GM19438 (cell line): ENCODE measurements around the gene LARGE1.

Experiments used
- ATAC-seq: cut with Tn5 transposase; IDR thresholded peaks from one replicate; pipeline ENCODE4 v1.9.1; 2021; ENCODE audit warnings: low read depth; ENCODE audit not compliant: unreplicated experiment

The LARGE1 gene

GRCh38 chr22:33625959-33626358 lies 294.3 kb downstream of the LARGE1 start:
- ATAC-seq: no peak

- no peak for ATAC-seq
Observed at GRCh38 chr22:33620085-33620484, 300.2 kb downstream of the LARGE1 start.

- no peak for ATAC-seq
Observed at GRCh38 chr22:33606504-33606903, 313.8 kb downstream of the LARGE1 start.

GRCh38 chr22:33605666-33606065 lies 314.6 kb downstream of the LARGE1 start:
- no peak for ATAC-seq

- no peak for ATAC-seq
Observed at GRCh38 chr22:33605221-33605620, 315.1 kb downstream of the LARGE1 start.

- no peak for ATAC-seq
Observed at GRCh38 chr22:33601062-33601461, 319.2 kb downstream of the LARGE1 start.

GRCh38 chr22:33600595-33600994 lies 319.7 kb downstream of the LARGE1 start:
- ATAC-seq: no peak

- ATAC-seq: no peak
Observed at GRCh38 chr22:33600113-33600512, 320.2 kb downstream of the LARGE1 start.

GRCh38 chr22:33599596-33599995 lies 320.7 kb downstream of the LARGE1 start:
- ATAC-seq: no peak

GRCh38 chr22:33598821-33599220 lies 321.5 kb downstream of the LARGE1 start:
- ATAC-seq: no peak

- no peak for ATAC-seq
Observed at GRCh38 chr22:33597274-33597985, 322.8 kb downstream of the LARGE1 start.

- no peak for ATAC-seq
Observed at GRCh38 chr22:33593818-33594217, 326.5 kb downstream of the LARGE1 start.

- no peak for ATAC-seq
Observed at GRCh38 chr22:33591946-33592345, 328.3 kb downstream of the LARGE1 start.

GRCh38 chr22:33589297-33589696 lies 331.0 kb downstream of the LARGE1 start:
- no peak for ATAC-seq

- ATAC-seq: no peak
Observed at GRCh38 chr22:33588860-33589259, 331.4 kb downstream of the LARGE1 start.

- no peak for ATAC-seq
Observed at GRCh38 chr22:33584152-33584551, 336.1 kb downstream of the LARGE1 start.

GRCh38 chr22:33582822-33583400 lies 337.4 kb downstream of the LARGE1 start:
- ATAC-seq: no peak

GRCh38 chr22:33580310-33580709 lies 340.0 kb downstream of the LARGE1 start:
- ATAC-seq: no peak

- no peak for ATAC-seq
Observed at GRCh38 chr22:33579448-33580093, 340.7 kb downstream of the LARGE1 start.

GRCh38 chr22:33578752-33579151 lies 341.5 kb downstream of the LARGE1 start:
- ATAC-seq: no peak

- ATAC-seq: no peak
Observed at GRCh38 chr22:33577862-33578411, 342.3 kb downstream of the LARGE1 start.

GRCh38 chr22:33576205-33576604 lies 344.1 kb downstream of the LARGE1 start:
- no peak for ATAC-seq
